Nephron progenitor cell (in vitro differentiated cells): ENCODE data around the gene KDM4E.
"Not testable (repeated sequence)": the region's sequence is repeated elsewhere in the genome, so short reads cannot be mapped to it uniquely, and the experiment has no call there.

Source experiments
- DNase-seq: peaks from one replicate; pipeline ENCODE4 v3.0.0; 2021
- H3K27ac Mint-ChIP-seq: 2 replicates; pipeline ENCODE4 v1.8.0; 2021; ENCODE audit warnings: mild to moderate bottlenecking, moderate library complexity, mixed read lengths
- H3K27me3 Mint-ChIP-seq: 2 replicates; pipeline ENCODE4 v1.8.0; 2021; ENCODE audit warnings: mild to moderate bottlenecking, low read depth, mixed read lengths; ENCODE audit not compliant: poor library complexity
- H3K36me3 Mint-ChIP-seq: 2 replicates; pipeline ENCODE4 v1.8.0; 2021; ENCODE audit warnings: low read depth, mixed read lengths
- H3K4me1 Mint-ChIP-seq: 2 replicates; pipeline ENCODE4 v1.8.0; 2021; ENCODE audit warnings: mixed read lengths
- H3K4me3 Mint-ChIP-seq: 2 replicates; pipeline ENCODE4 v1.8.0; 2021; ENCODE audit warnings: mild to moderate bottlenecking, moderate library complexity, mixed read lengths
- H3K9me3 Mint-ChIP-seq: 2 replicates; pipeline ENCODE4 v1.8.0; 2021; ENCODE audit warnings: mild to moderate bottlenecking, moderate library complexity, mixed read lengths
- CTCF ChIP-seq: fragments of 200-600 bp; sonication (generic); IDR thresholded peaks from 2 replicates; pipeline ENCODE4 v1.5.0; 2021; ENCODE audit warnings: antibody characterized with exemption

Gene KDM4E

DNA sequence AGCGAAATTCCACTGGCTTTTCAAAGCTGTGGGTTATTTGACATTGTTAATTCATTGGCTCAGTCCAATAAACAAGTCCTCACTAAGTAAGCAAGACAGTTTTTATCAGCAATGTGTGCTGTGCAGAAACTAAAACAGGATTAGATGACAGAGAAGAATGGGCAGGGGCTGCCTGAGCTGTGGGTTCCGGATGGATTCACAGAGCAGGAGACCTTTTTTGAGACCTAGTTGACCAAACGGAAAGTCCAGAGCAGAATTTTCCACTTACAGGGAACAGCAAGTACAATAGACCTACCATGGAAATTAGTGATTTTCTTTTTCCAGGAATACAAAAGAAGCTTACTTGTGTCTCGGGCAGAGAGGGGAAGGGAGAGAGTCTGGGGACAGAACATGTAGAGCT is 19.0 kb downstream of the KDM4E start:
- no peak overlapping the region for H3K27ac Mint-ChIP-seq
- TF ChIP-seq CTCF: no peak
- H3K4me1 Mint-ChIP-seq: peaks cover 7% of the 10 kb centered on the region
- H3K27me3 Mint-ChIP-seq: peaks cover 22% of the 10 kb centered on the region
- H3K4me3 Mint-ChIP-seq: no peak overlapping the region
- no peak for DNase-seq
- no peaks in the 10 kb centered on the region for H3K36me3 Mint-ChIP-seq
- no peaks in the 10 kb centered on the region for H3K9me3 Mint-ChIP-seq

GRCh38 chr11:95045812-95046211 is 20.8 kb downstream of the KDM4E start:
- H3K9me3 Mint-ChIP-seq: no peaks in the 10 kb centered on the region
- H3K27ac Mint-ChIP-seq: no peak overlapping the region
- TF ChIP-seq CTCF: no peak
- DNase-seq: no peak
- H3K36me3 Mint-ChIP-seq: no peaks in the 10 kb centered on the region
- H3K4me1 Mint-ChIP-seq: peaks cover 7% of the 10 kb centered on the region
- no peak overlapping the region for H3K4me3 Mint-ChIP-seq
- peaks cover 22% of the 10 kb centered on the region for H3K27me3 Mint-ChIP-seq

DNA sequence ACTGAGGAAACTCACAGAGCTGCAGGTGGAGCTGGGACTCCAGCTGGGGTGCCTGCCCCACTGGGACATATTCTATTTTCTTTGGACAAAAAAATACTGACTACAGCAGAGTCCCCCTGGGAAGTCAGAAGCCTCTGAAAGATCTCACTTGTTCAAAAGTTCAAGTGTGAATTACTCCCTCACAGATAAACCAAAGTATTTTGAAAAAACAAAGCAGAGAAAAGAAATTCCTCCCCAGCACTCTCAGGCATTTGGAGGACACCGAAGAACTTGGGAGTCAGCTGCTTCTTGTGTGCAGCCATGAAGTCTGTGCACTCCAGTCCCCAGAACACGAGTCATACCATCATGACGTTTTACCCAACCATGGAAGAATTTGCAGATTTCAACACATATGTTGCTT is 24.1 kb downstream of the KDM4E start, which contains the start of gene KDM4F:
KDM4F (plus strand) TSS at position 301 of the 400 bp plus-strand sequence.
- not testable (repeated sequence) for H3K4me3 Mint-ChIP-seq, H3K9me3 Mint-ChIP-seq, H3K36me3 Mint-ChIP-seq, H3K27ac Mint-ChIP-seq, H3K4me1 Mint-ChIP-seq, DNase-seq
- peaks cover 26% of the 10 kb centered on the region for H3K27me3 Mint-ChIP-seq

- H3K4me1 Mint-ChIP-seq: no peaks in the 10 kb centered on the region
- H3K36me3 Mint-ChIP-seq: no peaks in the 10 kb centered on the region
- no peak overlapping the region for H3K4me3 Mint-ChIP-seq
- DNase-seq: no peak
- H3K9me3 Mint-ChIP-seq: no peaks in the 10 kb centered on the region
- H3K27me3 Mint-ChIP-seq: peaks cover 19% of the 10 kb centered on the region
- TF ChIP-seq CTCF: no peak
- no peak overlapping the region for H3K27ac Mint-ChIP-seq
These were observed 25.6 kb downstream of the KDM4E start for GRCh38 chr11:95050595-95051202.

- Mint-ChIP-seq H3K36me3 (no peaks in the 10 kb centered on the region), H3K4me1 (no peaks in the 10 kb centered on the region), H3K9me3 (no peaks in the 10 kb centered on the region), H3K27me3 (peaks cover 25% of the 10 kb centered on the region), H3K4me3 (no peak overlapping the region), H3K27ac (no peak overlapping the region)
- no peak for TF ChIP-seq CTCF
- DNase-seq: no peak
These were observed 29.3 kb downstream of the KDM4E start for GRCh38 chr11:95054356-95054755.

DNA sequence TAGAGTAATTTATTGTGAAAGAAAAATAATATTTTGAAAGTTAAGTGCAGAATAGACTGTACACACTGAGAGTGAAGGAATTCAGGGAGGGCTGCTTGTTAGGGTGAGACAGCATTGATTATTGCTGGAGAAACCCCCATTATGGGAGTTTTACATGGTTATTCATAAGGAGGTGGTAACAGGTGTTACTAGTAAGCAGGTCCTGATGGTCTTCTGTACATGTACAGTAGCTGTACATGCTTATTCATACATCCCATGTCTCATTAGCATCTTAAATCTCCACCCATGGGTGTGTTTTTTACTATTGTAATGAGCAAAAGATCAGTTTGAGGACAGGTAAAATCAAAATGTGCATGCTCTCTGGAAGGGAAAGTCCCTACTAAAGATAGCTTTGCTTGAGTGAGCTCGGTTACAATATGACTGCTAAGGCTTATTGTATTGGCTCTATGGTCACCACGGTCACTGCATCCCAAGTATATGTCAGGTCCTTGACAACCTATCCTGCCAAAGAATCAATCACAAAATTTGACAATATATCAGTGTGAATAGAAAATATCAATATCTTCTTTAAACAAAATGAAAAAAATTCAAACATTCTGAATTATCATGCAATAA is 30.3 kb downstream of the KDM4E start:
- no peaks in the 10 kb centered on the region for H3K36me3 Mint-ChIP-seq
- no peak for DNase-seq
- no peaks in the 10 kb centered on the region for H3K4me1 Mint-ChIP-seq
- H3K9me3 Mint-ChIP-seq: no peaks in the 10 kb centered on the region
- TF ChIP-seq CTCF: no peak
- H3K4me3 Mint-ChIP-seq: no peak overlapping the region
- H3K27ac Mint-ChIP-seq: no peak overlapping the region
- H3K27me3 Mint-ChIP-seq: peaks cover 33% of the 10 kb centered on the region
